ENCODE results near the gene PYGO2.
"Not testable (repeated sequence)": the region's sequence is repeated elsewhere in the genome, so short reads cannot be mapped to it uniquely, and the experiment has no call there.

Gene PYGO2

GRCh38 chr1:154940213-154940560 is 21.4 kb downstream of the PYGO2 start:
- DNase-seq = no peak

DNA sequence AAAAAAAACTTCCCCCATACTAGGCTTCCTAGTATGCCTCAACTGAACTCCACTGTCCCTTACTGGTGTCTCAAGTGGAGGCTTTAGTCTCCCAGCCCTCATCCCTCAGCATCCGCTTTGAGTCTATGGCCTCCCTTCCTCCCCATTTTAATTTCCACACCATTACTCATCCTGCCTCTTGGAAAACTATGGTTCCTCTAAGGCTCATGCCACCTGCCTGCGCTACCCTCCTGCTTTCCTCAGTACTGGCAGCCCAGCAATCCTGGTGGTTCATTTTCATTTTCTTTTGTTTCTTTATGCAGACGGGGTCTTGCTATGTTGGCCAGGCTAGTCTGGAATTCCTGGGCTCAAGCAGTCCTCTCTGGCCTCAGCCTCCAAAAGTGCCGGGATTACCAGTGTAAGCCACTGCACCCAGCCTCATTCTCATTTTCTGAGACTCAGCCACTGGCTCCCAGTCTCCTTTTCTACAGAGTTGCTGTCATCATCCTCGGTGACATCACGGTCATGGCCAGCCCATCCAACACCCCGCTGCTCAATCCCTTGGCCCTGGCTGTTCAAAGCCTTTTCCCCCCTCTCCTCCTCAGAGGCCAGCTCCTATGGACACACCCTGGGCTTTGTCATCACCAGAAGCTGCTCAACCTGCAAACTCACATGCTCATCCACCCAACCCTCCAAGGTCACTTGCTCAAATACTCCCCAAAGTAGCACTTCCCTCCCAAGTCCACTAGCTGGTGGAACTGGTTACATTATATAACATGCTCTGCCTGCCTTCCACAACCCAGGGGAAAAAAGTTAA is 22.8 kb downstream of the PYGO2 start:
- DNase-seq = no peak

GRCh38 chr1:154937988-154938386 is 23.6 kb downstream of the PYGO2 start:
- DNase-seq = no peak

GRCh38 chr1:154937085-154937987 is 24.2 kb downstream of the PYGO2 start:
- DNase-seq = peak; percentile 78 to 91 (median 82)

DNA sequence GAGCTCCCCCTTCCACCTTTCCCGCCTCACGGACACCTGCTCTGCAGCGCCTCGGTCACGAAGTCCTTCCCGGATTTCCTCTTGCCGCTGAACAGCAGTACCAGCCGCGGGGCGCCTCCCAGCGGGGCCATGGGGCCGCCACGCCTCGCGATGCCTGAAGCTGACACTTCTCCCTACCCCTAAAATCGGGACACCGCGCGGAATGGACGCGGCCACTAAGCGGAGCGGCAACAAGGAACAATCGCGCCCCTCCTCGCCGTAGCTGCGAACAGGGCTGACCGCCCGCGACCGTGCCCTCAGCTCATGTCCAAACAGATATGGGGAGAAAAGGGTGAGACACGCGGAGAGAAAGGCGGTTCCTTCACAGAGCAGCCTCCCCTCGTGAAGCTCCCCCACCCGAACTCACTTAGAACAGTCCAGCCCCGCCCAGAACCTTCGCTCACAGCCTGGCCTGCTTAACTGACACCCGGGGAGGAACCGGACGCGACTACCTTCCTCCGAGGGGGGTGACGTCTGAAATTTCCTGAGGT is 25.0 kb downstream of the PYGO2 start, which contains the start of gene PMVK:
Gene PMVK (minus strand): TSS at position 165 of the 530 bp plus-strand sequence. CDS start 34 bp downstream, at position 131.
- peak; percentile 82 to 91 (median 88) for DNase-seq

DNA sequence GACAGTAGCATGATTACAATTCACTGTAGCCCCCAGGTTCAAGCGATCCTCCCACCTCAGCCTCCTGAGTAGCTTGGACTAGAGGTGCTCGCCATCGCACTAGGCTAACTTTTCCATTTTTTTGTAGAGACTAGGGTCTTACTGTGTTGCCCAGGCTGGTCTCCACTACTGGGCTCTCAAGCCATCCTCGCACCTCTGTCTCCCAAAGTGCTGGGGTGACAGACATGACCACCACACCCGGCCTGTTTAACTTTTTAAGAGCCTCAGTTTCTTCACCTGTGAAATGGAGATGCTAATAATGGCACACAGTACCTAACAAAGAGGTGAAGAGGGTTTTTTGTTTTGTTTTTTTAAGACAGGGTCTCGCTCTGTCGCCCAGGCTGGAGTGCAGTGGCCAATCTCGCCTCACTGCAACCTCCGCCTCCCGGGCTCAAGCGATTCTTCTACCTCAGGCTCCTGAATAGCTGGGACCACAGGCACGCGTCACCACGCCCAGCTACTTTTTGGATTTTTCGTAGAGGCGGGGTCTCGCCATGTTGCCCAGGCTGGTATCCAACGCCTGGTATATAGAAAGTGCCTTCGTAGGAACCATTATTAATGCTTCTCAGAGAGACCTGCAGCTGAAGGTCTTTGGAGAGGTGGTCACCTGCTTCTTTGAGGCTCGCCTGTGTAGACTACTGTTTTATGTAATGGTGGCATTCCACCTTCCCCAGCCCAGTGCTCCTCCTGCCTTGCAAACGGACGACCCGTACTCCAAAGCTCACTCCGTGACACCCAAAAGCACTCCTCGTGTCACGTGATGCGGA is 25.6 kb downstream of the PYGO2 start:
- DNase-seq = no peak

DNA sequence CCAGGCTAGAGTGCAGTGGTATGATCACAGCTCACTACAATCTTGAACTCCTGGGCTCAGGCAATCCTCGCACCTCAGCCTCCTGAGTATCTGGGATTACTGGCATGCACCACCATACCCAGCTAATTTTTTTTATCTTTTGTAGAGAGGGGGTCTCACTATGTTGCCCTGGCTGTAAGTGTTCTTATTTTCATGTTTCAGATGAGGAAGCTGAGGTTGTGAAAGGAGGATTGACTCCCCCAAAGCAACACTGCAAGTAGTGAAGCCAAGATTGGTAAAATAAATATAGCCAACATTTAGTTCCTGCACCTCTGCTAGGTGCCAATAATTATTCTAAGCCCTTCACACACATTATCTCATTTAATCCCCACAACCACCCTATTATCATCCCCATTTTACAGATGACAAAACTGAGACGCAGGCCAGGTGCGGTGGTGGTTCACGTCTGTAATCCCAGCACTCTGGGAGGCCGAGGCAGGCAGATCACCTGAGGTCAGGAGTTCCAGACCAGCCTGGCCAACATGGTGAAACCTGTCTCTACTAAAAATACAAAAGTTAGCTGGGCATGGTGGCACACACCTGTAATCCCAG is 27.1 kb downstream of the PYGO2 start:
- no peak for DNase-seq

GRCh38 chr1:154931940-154932487 is 29.6 kb downstream of the PYGO2 start:
- no peak for DNase-seq

DNA sequence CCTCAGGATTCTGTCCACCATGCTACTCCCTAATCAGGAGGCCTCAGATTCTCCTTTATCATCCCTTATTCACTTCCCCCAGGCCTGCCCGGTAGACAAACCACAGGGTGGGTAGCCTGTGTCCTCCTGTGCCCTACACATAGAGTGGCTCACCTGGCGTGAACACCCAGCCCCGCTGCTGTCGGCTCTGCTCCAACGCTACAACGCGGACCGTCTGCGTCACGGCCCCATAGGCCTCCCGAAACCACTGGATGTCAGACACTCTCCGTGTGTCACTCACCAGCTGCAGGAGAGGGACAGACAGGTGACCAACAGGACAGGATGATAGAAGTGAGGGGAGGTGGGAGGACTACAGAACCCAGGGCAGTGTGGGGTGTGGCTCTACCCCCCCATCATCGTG is 35.4 kb downstream of the PYGO2 start:
- DNase-seq = no peak

- no peak for DNase-seq
These were observed 36.0 kb downstream of the PYGO2 start for GRCh38 chr1:154925335-154926170.

DNA sequence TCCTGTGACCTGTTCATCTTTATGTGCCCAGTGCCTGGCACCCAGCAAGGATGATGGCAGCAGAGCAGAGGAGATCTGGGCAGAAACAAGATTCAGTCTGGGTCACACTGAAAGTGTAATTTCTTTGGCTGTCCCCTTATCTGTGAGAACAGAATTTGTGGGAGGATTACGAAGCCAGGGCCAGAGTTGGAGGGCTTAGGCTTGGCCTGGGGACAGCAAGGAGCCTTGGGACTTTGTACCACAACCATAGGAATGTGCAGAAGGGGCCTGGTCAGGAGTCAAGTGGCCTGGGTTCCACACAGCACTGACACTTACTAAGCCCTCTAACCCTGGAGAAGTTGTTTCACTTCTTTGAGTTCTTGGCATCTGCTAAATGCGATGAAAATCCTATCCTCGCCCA is 37.9 kb downstream of the PYGO2 start:
- no peak for DNase-seq

- no peak for DNase-seq
These were observed 48.3 kb downstream of the PYGO2 start for GRCh38 chr1:154913273-154913672.

DNA sequence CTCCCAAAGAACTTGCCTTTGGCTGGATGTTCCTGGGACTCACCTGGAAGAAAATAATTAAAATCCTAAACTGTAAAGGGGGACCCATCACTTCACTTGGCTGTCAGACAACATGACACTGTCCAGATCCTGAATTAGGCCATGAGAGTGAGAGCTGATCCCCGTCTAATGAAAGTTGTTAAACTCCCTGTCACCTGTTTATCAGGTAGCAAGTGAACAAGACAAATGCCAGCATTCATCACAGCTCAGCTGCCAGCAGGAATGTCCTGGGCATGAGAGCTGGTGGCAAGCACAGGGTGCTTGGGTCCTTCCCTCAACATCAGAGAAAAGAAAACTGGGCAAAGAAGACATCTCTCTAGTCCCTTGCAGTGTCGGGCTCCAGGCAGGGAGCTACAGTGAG is 48.8 kb downstream of the PYGO2 start:
- no peak for DNase-seq

GRCh38 chr1:154911691-154912550 is 49.7 kb downstream of the PYGO2 start:
- DNase-seq = no peak

DNA sequence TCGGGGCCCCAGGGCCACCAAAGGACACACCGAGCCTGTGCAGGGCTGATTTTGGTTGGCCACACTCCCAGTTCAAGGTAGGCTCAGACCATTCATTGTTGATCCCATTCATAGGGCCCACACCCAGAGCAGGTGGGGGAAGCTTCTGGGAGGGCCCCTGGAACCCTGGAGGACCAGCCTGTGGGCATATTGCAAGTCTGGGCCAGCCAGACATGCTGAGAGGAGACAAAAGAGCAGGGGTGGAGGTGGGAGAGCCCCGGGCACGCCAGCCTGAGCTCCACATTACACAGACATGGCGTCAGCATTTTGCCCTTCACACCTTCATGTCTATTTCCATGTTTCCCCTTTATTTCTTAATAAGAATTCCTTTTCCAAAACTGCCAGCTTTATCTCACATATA is 50.7 kb downstream of the PYGO2 start:
- DNase-seq = no peak

DNA sequence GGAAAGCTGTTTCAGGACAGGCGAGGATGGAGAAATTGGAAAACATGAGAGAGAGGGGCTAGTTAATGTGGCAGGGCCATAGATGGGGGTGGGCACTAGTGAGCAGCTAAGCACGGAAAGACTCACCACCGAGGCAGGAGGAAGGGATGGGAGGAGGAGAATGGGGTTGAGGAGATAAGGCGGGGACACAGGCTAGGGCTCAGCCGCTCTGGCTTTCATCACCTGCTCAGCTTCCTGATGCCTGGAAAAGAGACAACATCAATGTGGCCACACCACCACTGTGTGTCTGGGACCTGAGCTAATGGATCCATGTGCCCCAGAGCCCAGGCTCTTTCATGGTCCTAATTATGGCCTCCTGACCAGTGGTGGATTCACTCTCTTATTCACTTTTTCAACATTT is 52.6 kb downstream of the PYGO2 start:
- no peak for DNase-seq

DNA sequence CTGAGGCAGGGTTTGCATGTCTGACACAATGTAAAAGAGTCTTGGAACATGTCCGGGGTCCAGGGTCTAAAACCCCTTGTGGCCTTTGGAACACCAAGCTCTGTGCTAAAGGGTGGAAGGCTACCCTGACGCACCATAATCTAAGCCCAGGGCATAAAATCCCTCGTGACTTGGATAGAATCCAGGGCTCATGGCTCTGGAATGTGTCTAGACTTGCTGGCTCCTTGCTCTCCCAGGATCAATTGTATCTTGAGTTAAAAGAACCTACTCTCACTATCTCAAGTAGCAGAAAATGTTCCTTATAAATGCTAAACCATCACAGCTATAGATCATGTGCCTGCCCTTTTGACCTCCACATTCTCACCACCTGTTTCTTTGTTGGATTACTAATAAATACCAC is 53.5 kb downstream of the PYGO2 start:
- DNase-seq = not testable (repeated sequence)
